GM12878 (cell line): Measurements from ENCODE around the gene NAV3. TPM values are rescaled to one million over a fixed set of nuclear protein-coding genes. Genes with fewer than 3 reads are reported as not detected.

Source experiments
- ATAC-seq: fragments of 200-7000 bp; cut with Tn5 transposase; 3 replicates; pipeline ENCODE4 v1.9.1; 2020; ENCODE audit warnings: mild to moderate bottlenecking, moderate library complexity
- BruUV-seq: library from RNA; stranded (reverse); fragments of 400-500 nt; replicated peaks from 2 replicates; lab custom pipeline; 2021; lab: Mats Ljungman, UMichigan
- CTCF ChIA-PET: fragments of 300-600 bp; sonication (Branson Sonifier 250); formaldehyde crosslinking; extraction: SDS; loops from one replicate; lab custom pipeline; 2021; ENCODE audit warnings: inconsistent platforms; lab: Yijun Ruan, JAX
- POLR2A ChIA-PET: fragments of 350-600 bp; formaldehyde crosslinking; extraction: SDS; loops from one replicate; lab custom pipeline; 2021; ENCODE audit warnings: inconsistent platforms; lab: Charles Lee
- RAD21 ChIA-PET: fragments of 300-600 bp; sonication (Branson Sonifier 250); formaldehyde crosslinking; loops from one replicate; lab custom pipeline; 2023; ENCODE audit warnings: antibody characterized with exemption; ENCODE audit not compliant: unreplicated experiment; lab: Charles Lee
- SMC1A ChIA-PET: fragments of 300-600 bp; sonication (Branson Sonifier 250); formaldehyde crosslinking; loops from one replicate; lab custom pipeline; 2023; ENCODE audit not compliant: unreplicated experiment, uncharacterized antibody; lab: Charles Lee
- DNase-seq: peaks from one replicate; pipeline ENCODE4 v3.0.0-alpha.2; 2011; ENCODE audit warnings: low read depth, low spot score
- FAIRE-seq: peaks from 3 replicates; lab custom pipeline; 2011; peaks lifted over from hg19 to GRCh38; lab: Jason Lieb, UNC
- H2AFZ ChIP-seq: 2 replicates; pipeline ENCODE4 v1.6.0; 2011; ENCODE audit warnings: low read depth, low read length, control low read depth; ENCODE audit not compliant: control insufficient read depth
- H3K27ac ChIP-seq: 2 replicates; pipeline ENCODE4 v1.5.1; 2011; ENCODE audit warnings: control low read depth; ENCODE audit not compliant: control insufficient read depth, insufficient read depth
- H3K27me3 ChIP-seq, 2 experiments: replicated peaks in 1 of 2; 2 replicates each; pipeline versions ENCODE4 v1.6.0 to v1.6.1; 2011; ENCODE audit warnings: low read length in 1 of 2; ENCODE audit not compliant: control insufficient read depth in 2 of 2, insufficient read depth in 2 of 2
- H3K36me3 ChIP-seq, 2 experiments: 2 replicates each; pipeline ENCODE4 v1.5.1; 2011; ENCODE audit warnings: low read length in 1 of 2; ENCODE audit not compliant: control insufficient read depth in 2 of 2, insufficient read depth in 2 of 2
- H3K4me1 ChIP-seq: 2 replicates; pipeline ENCODE4 v1.6.1; 2011; ENCODE audit warnings: mild to moderate bottlenecking, low read length, moderate library complexity, mixed read lengths; ENCODE audit not compliant: control insufficient read depth, insufficient read depth
- H3K4me2 ChIP-seq: 2 replicates; pipeline ENCODE4 v1.6.0; 2011; ENCODE audit warnings: control low read depth; ENCODE audit not compliant: control insufficient read depth, insufficient read depth
- H3K4me3 ChIP-seq: fragments of 200-600 bp; sonication (generic); 2 replicates; pipeline ENCODE4 v1.5.1; 2016
- H3K79me2 ChIP-seq: 2 replicates; pipeline ENCODE4 v1.6.0; 2011; ENCODE audit warnings: low read length; ENCODE audit not compliant: control insufficient read depth, insufficient read depth
- H3K9ac ChIP-seq: 2 replicates; pipeline ENCODE4 v1.8.0; 2011; ENCODE audit warnings: low read length, control low read depth, mixed read lengths; ENCODE audit not compliant: control insufficient read depth, insufficient read depth
- H3K9me3 ChIP-seq: replicated peaks from 3 replicates; pipeline ENCODE4 v1.5.1; 2011; ENCODE audit warnings: mild to moderate bottlenecking, low read length; ENCODE audit not compliant: control insufficient read depth, insufficient read depth
- H4K20me1 ChIP-seq: 2 replicates; pipeline ENCODE4 v1.6.0; 2011; ENCODE audit not compliant: control insufficient read depth, insufficient read depth
- BRCA1 ChIP-seq: IDR thresholded peaks from 2 replicates; pipeline ENCODE4 v1.6.1; 2011; ENCODE audit warnings: low read depth, low read length, improper control_type of control experiment
- CHD4 ChIP-seq: fragments of 200-600 bp; sonication (generic); IDR thresholded peaks from 2 replicates; pipeline ENCODE4 v1.6.1; 2016; ENCODE audit warnings: mild to moderate bottlenecking
- EED ChIP-seq: sonication (generic); IDR thresholded peaks from 2 replicates; pipeline ENCODE4 v1.6.1; 2016; ENCODE audit warnings: antibody characterized with exemption, low read depth
- FOXM1 ChIP-seq: IDR thresholded peaks from 2 replicates; pipeline ENCODE4 v1.6.1; 2012; ENCODE audit warnings: low read depth, mild to moderate bottlenecking, inconsistent platforms, low read length, moderate library complexity
- HDAC2 ChIP-seq: fragments of 200-600 bp; sonication (generic); IDR thresholded peaks from 2 replicates; pipeline ENCODE4 v1.6.1; 2017
- HDAC6 ChIP-seq: fragments of 200-600 bp; sonication (generic); IDR thresholded peaks from one replicate; pipeline ENCODE4 v1.8.0; 2017; ENCODE audit warnings: antibody characterized with exemption; ENCODE audit not compliant: unreplicated experiment
- JUND ChIP-seq: IDR thresholded peaks from 2 replicates; pipeline ENCODE4 v1.6.1; 2012; ENCODE audit warnings: low read depth, mild to moderate bottlenecking, low read length, improper control_type of control experiment, moderate library complexity
- KDM1A ChIP-seq: fragments of 200-600 bp; sonication (generic); IDR thresholded peaks from 2 replicates; pipeline ENCODE4 v1.6.1; 2016; ENCODE audit warnings: borderline replicate concordance
- NBN ChIP-seq: fragments of 450-650 bp; IDR thresholded peaks from 2 replicates; pipeline ENCODE4 v1.6.1; 2016
- NR2C1 ChIP-seq: fragments of 450-650 bp; IDR thresholded peaks from 2 replicates; pipeline ENCODE4 v1.6.1; 2017; ENCODE audit warnings: antibody characterized with exemption, mild to moderate bottlenecking, moderate library complexity
- POU2F2 ChIP-seq: IDR thresholded peaks from 3 replicates; pipeline ENCODE4 v1.6.1; 2011; ENCODE audit warnings: low read depth, mild to moderate bottlenecking, low read length, borderline replicate concordance
- RAD21 ChIP-seq: IDR thresholded peaks from 2 replicates; pipeline ENCODE4 v1.6.1; 2011; ENCODE audit warnings: mild to moderate bottlenecking, low read depth, low read length, moderate library complexity; ENCODE audit not compliant: insufficient read depth
- SIN3A ChIP-seq: IDR thresholded peaks from 2 replicates; pipeline ENCODE4 v1.6.1; 2012; ENCODE audit warnings: low read depth, low read length, improper control_type of control experiment
- SMARCA5 ChIP-seq: fragments of 450-650 bp; IDR thresholded peaks from 2 replicates; pipeline ENCODE4 v1.6.1; 2017; ENCODE audit warnings: mild to moderate bottlenecking
- STAT3 ChIP-seq: IDR thresholded peaks from 2 replicates; pipeline ENCODE4 v1.6.1; 2011; ENCODE audit warnings: low read depth, low read length, improper control_type of control experiment
- USF1 ChIP-seq: IDR thresholded peaks from 2 replicates; pipeline ENCODE4 v1.6.1; 2011; ENCODE audit warnings: borderline replicate concordance, low read depth, mild to moderate bottlenecking, moderate library complexity, mixed read lengths, low read length; ENCODE audit not compliant: insufficient read depth; ENCODE audit errors: extremely low read length
- ZSCAN29 ChIP-seq: fragments of 450-650 bp; IDR thresholded peaks from 2 replicates; pipeline ENCODE4 v1.6.1; 2017; ENCODE audit warnings: mild to moderate bottlenecking, moderate library complexity
- in situ Hi-C: fragments of 300-500 bp; cut with MboI; formaldehyde crosslinking; loops from 9 replicates; pipeline ENCODE4 v1.14.3; 2018; ENCODE audit warnings: mixed read lengths
- intact Hi-C: fragments of 100-400 bp; cut with micrococcal nuclease; formaldehyde crosslinking; loops from one replicate; pipeline ENCODE4 v1.14.2; 2022; ENCODE audit not compliant: unreplicated experiment
- polyA plus RNA-seq, 11 experiments: library from polyadenylated mRNA; depleted of rRNA in 4 of 11; unstranded in 6 of 11; stranded (reverse) in 5 of 11; fragments of >200 nt; fragmentation: Nextera tagmentation in 4 of 11; fragmentation: Illumina TruSeq in 1 of 11; extraction: Ambion mirVana in 4 of 11; extraction: Trizol in 1 of 11; gene quantifications; 1 replicate in 1 of 11; 2 replicates in 10 of 11; pipeline versions ENCODE4 v1.2.1 to v1.2.3, GENCODE V29; 2011 to 2016; ENCODE audit warnings: inconsistent platforms in 2 of 11, missing spikeins in 2 of 11, low read depth in 1 of 11
- total RNA-seq, 4 experiments: library from RNA; depleted of rRNA in 3 of 4; stranded (reverse); fragments of >200 nt in 3 of 4; fragmentation: Illumina TruSeq in 1 of 4; extraction: Trizol in 1 of 4; gene quantifications; 2 replicates each; pipeline versions ENCODE4 v1.2.1 to v1.2.3, GENCODE V29; 2013 to 2021

NAV3 gene
- total and polyA plus RNA-seq, 10 of the 15 experiments (the other 5 are each of a cell fraction or from before 2014, with no cell fraction given): 0.05 to 0.51 (median 0.22) TPM; not detected in 1

GRCh38 chr12:78120306-78120705 is 289.6 kb downstream of the NAV3 start:
- no peaks in the 10 kb centered on the region for H3K36me3 ChIP-seq
- ChIA-PET SMC1A (interaction anchor here (0.6 to 4.1 kb wide), 7 partner anchors 18 to 122 kb away, joined by 3 to 16 read pairs (median 7); no protein-coding TSS in a partner anchor), CTCF (interaction anchor here (2.3 to 6.0 kb wide), 4 partner anchors 83 to 123 kb away, joined by 7 to 47 read pairs (median 22); no protein-coding TSS in a partner anchor), RAD21 (interaction anchor here (1.2 to 4.1 kb wide), 7 partner anchors 14 to 123 kb away, joined by 3 to 24 read pairs (median 4); no protein-coding TSS in a partner anchor), POLR2A (no interaction called here)
- no peaks in the 10 kb centered on the region for H3K9me3 ChIP-seq
- no peaks in the 10 kb centered on the region for H3K27me3 ChIP-seq
- H4K20me1 ChIP-seq: no peaks in the 10 kb centered on the region
- H3K4me2 ChIP-seq: no peak overlapping the region
- no peak overlapping the region for H3K9ac ChIP-seq
- in situ Hi-C loops (loop anchor here (5.0 kb wide), 1 partner anchor 118 kb away; no protein-coding TSS in a partner anchor), intact Hi-C loops (no loop called here)
- no peaks in the 10 kb centered on the region for H3K79me2 ChIP-seq
- no peak overlapping the region for H3K4me3 ChIP-seq
- H3K4me1 ChIP-seq: no peaks in the 10 kb centered on the region
- BruUV-seq: no TSS peak
- no peak for TF ChIP-seq KDM1A
- no peak for TF ChIP-seq EED
- TF ChIP-seq SIN3A: no peak
- TF ChIP-seq CHD4: no peak
- TF ChIP-seq USF1: no peak
- no peak for TF ChIP-seq POU2F2
- TF ChIP-seq RAD21: no peak
- TF ChIP-seq STAT3: no peak
- TF ChIP-seq NR2C1: no peak
- TF ChIP-seq ZSCAN29: no peak
- no peak for TF ChIP-seq HDAC6
- no peak for TF ChIP-seq SMARCA5
- no peak for TF ChIP-seq BRCA1
- TF ChIP-seq NBN: no peak
- no peak for TF ChIP-seq HDAC2
- no peak for TF ChIP-seq FOXM1
- TF ChIP-seq JUND: no peak
- no peak for FAIRE-seq
- DNase-seq: no peak
- H2AFZ ChIP-seq: no peak overlapping the region
- no peak for ATAC-seq
- no peak overlapping the region for H3K27ac ChIP-seq
